Measurements from ENCODE around the gene TAF5. TPM values are rescaled to one million over a fixed set of nuclear protein-coding genes. Genes with fewer than 3 reads are reported as not detected.

Gene TAF5
- 1 to 10 TPM; 3.8 to 7.3 (median 4.0) TPM for total RNA-seq

GRCh38 chr10:103367782-103368518 lies at the start of gene TAF5:
Gene TAF5, plus strand, starts transcription at chr10:103367976. Its CDS starts 14 bp downstream, at chr10:103367990.
- TF ChIP-seq CTCF (IDR thresholded peaks at IDR 0.05; ENCODE audit: low read depth): no peak

DNA sequence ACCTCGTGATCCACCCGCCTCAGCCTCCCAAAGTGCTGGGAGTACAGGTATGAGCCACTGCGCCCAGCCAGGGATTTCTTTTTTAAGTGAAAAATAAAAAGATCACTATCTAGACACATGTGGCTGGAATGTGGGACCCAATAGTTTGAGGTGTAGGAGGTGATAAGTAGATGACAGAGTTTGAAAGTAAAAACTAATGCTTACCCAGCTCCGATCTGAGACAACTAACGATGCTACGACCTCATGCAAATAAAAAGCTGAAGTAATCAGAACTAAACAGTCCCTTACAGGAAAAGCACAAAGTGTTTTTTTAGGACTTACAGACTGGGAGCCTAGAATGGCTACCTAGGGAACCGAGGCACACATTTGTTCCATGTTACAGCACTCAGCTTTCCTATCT lies 39.9 kb upstream of the TAF5 start:
- TF ChIP-seq CTCF (IDR thresholded peaks at IDR 0.05; ENCODE audit: low read depth): no peak

- TF ChIP-seq CTCF (IDR thresholded peaks at IDR 0.05; ENCODE audit: low read depth): no peak
Measured at GRCh38 chr10:103333934-103334520, 33.7 kb upstream of the TAF5 start.

GRCh38 chr10:103334567-103334966 lies 33.2 kb upstream of the TAF5 start:
- no peak for TF ChIP-seq CTCF (IDR thresholded peaks at IDR 0.05; ENCODE audit: low read depth)

DNA sequence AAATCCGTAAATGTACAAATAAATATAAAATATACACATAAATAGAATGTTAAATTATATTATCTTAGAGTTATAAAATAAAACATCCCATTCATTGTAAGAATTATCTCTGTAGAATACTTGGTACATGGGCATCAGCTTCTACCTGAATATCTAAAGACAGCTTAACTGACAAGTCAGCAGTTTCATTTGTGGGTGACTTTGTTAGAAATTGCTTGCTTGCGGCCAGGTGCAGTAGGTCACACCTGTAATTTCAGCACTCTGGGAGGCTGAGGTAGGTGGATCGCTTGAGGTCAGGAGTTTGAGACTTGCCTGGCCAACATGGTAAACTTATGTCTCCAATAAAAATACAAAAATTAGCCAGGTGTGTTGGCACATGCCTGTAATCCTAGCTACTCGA lies 31.4 kb upstream of the TAF5 start:
- no peak for TF ChIP-seq CTCF (IDR thresholded peaks at IDR 0.05; ENCODE audit: low read depth)

GRCh38 chr10:103350175-103350516 lies 17.6 kb upstream of the TAF5 start:
- no peak for TF ChIP-seq CTCF (IDR thresholded peaks at IDR 0.05; ENCODE audit: low read depth)

GRCh38 chr10:103350517-103351260 lies 17.1 kb upstream of the TAF5 start, which contains the start of gene PCGF6:
Gene PCGF6, minus strand, starts transcription at chr10:103351140. Its CDS starts 74 bp downstream, at chr10:103351066.
- TF ChIP-seq CTCF (IDR thresholded peaks at IDR 0.05; ENCODE audit: low read depth): no peak
